H1 (cell line): ENCODE measurements around the gene KRTAP10-2. TPM values are rescaled to one million over a fixed set of nuclear protein-coding genes. Genes with fewer than 3 reads are reported as not detected.

ENCODE experiments used
- CTCF ChIA-PET: fragments of 300-600 bp; sonication (Branson Sonifier 250); formaldehyde crosslinking; loops from one replicate; lab custom pipeline; 2021; ENCODE audit not compliant: partially characterized antibody; lab: Charles Lee
- POLR2A ChIA-PET: fragments of 300-600 bp; sonication (Branson Sonifier 250); formaldehyde crosslinking; loops from one replicate; lab custom pipeline; 2021; ENCODE audit warnings: inconsistent platforms; ENCODE audit not compliant: partially characterized antibody; lab: Charles Lee
- DNase-seq, 2 experiments: peaks; one replicate each; pipeline versions ENCODE4 v3.0.0 to v3.0.0-alpha.2; 2010 to 2022; ENCODE audit warnings: low spot score in 2 of 2, low read depth in 1 of 2, mixed read lengths in 1 of 2
- FAIRE-seq: peaks from 2 replicates; lab custom pipeline; 2011; peaks lifted over from hg19 to GRCh38; lab: Jason Lieb, UNC
- H2AFZ ChIP-seq: 2 replicates; pipeline ENCODE4 v1.8.1; 2012; ENCODE audit warnings: low read length, inconsistent platforms
- H2AK5ac ChIP-seq: 2 replicates; pipeline ENCODE4 v1.6.1; 2013; ENCODE audit warnings: low read depth, low read length
- H2BK120ac ChIP-seq: replicated peaks from 2 replicates; pipeline ENCODE3; 2013; ENCODE audit warnings: low read depth, low read length, inconsistent platforms
- H2BK12ac ChIP-seq: 2 replicates; pipeline ENCODE4 v1.6.1; 2013; ENCODE audit warnings: low read depth, low read length
- H2BK15ac ChIP-seq: 2 replicates; pipeline ENCODE4 v1.6.1; 2013; ENCODE audit warnings: low read length
- H2BK20ac ChIP-seq: 2 replicates; pipeline ENCODE4 v1.6.1; 2013; ENCODE audit warnings: low read length
- H2BK5ac ChIP-seq: 2 replicates; pipeline ENCODE4 v1.6.1; 2013; ENCODE audit warnings: low read depth, low read length
- H3K14ac ChIP-seq: 2 replicates; pipeline ENCODE4 v1.6.1; 2013; ENCODE audit warnings: inconsistent platforms; ENCODE audit not compliant: insufficient read length
- H3K18ac ChIP-seq: 2 replicates; pipeline ENCODE4 v1.6.1; 2013; ENCODE audit warnings: low read length; ENCODE audit errors: extremely low read depth
- H3K23ac ChIP-seq: 2 replicates; pipeline ENCODE4 v1.6.1; 2013; ENCODE audit warnings: inconsistent platforms; ENCODE audit not compliant: insufficient read length
- H3K23me2 ChIP-seq: 2 replicates; pipeline ENCODE4 v1.6.1; 2013; ENCODE audit warnings: low read depth, low read length
- H3K27ac ChIP-seq: 2 replicates; pipeline ENCODE4 v1.6.1; 2011; ENCODE audit warnings: low read depth, low read length, inconsistent platforms
- H3K27me3 ChIP-seq, 4 experiments: replicated peaks in 1 of 4; 1 replicate in 1 of 4; 2 replicates in 3 of 4; pipeline versions ENCODE4 v1.6.1 to v1.8.1; 2011 to 2013; ENCODE audit warnings: low read length in 3 of 4, mild to moderate bottlenecking in 3 of 4, inconsistent platforms in 2 of 4, mixed read lengths in 2 of 4, moderate library complexity in 1 of 4; ENCODE audit not compliant: control insufficient read depth in 3 of 4, insufficient read depth in 3 of 4; ENCODE audit errors: extremely low read depth in 1 of 4
- H3K36me3 ChIP-seq, 4 experiments: 2 replicates each; pipeline versions ENCODE4 v1.6.1 to v1.8.1; 2011 to 2013; ENCODE audit warnings: mild to moderate bottlenecking in 4 of 4, low read length in 3 of 4, moderate library complexity in 2 of 4, control low read depth in 1 of 4, inconsistent platforms in 1 of 4; ENCODE audit not compliant: insufficient read depth in 4 of 4, control insufficient read depth in 2 of 4
- H3K4ac ChIP-seq: replicated peaks from 2 replicates; pipeline ENCODE3; 2013; ENCODE audit warnings: low read length, low read depth, mixed read lengths, inconsistent platforms; ENCODE audit not compliant: insufficient read length
- H3K4me1 ChIP-seq, 4 experiments: replicated peaks in 1 of 4; 1 replicate in 1 of 4; 2 replicates in 3 of 4; pipeline versions ENCODE4 v1.6.1 to v1.8.1; 2011 to 2013; ENCODE audit warnings: low read length in 3 of 4, inconsistent platforms in 2 of 4, mixed read lengths in 1 of 4; ENCODE audit not compliant: insufficient read depth in 4 of 4, control insufficient read depth in 3 of 4
- H3K4me2 ChIP-seq, 2 experiments: 2 replicates each; pipeline versions ENCODE4 v1.6.1 to v1.8.1; 2011 to 2013; ENCODE audit warnings: low read depth in 2 of 2, low read length in 2 of 2, control low read depth in 1 of 2, inconsistent platforms in 1 of 2, mild to moderate bottlenecking in 1 of 2; ENCODE audit not compliant: insufficient read depth in 1 of 2
- H3K4me3 ChIP-seq, 4 experiments: fragments of 200-600, 300-600 bp in 1 of 4; sonication (generic), shearing (Covaris generic), sonication (Bioruptor Twin) in 1 of 4; 2 replicates each; pipeline versions ENCODE4 v1.5.1 to v1.8.1; 2011 to 2016; ENCODE audit warnings: low read length in 4 of 4, low read depth in 3 of 4, control low read depth in 2 of 4, inconsistent platforms in 2 of 4, mild to moderate bottlenecking in 2 of 4, mixed read lengths in 1 of 4, moderate library complexity in 1 of 4; ENCODE audit not compliant: insufficient read depth in 2 of 4; ENCODE audit errors: extremely low read depth in 1 of 4
- H3K56ac ChIP-seq: replicated peaks from 2 replicates; pipeline ENCODE3; 2013; ENCODE audit warnings: low read depth, mild to moderate bottlenecking, mixed read lengths, low read length, inconsistent platforms; ENCODE audit not compliant: insufficient read length
- H3K79me1 ChIP-seq: 2 replicates; pipeline ENCODE4 v1.6.1; 2013; ENCODE audit warnings: low read depth, low read length, control low read depth
- H3K79me2 ChIP-seq, 2 experiments: 2 replicates each; pipeline versions ENCODE4 v1.6.1 to v1.8.1; 2012 to 2013; ENCODE audit warnings: low read length in 2 of 2, mild to moderate bottlenecking in 2 of 2, inconsistent platforms in 1 of 2; ENCODE audit not compliant: insufficient read depth in 2 of 2, control insufficient read depth in 1 of 2
- H3K9ac ChIP-seq, 4 experiments: replicated peaks in 1 of 4; 1 replicate in 1 of 4; 2 replicates in 3 of 4; pipeline versions ENCODE4 v1.6.1 to v1.8.1; 2011 to 2013; ENCODE audit warnings: low read depth in 3 of 4, low read length in 3 of 4, control low read depth in 2 of 4, mild to moderate bottlenecking in 2 of 4, moderate library complexity in 2 of 4, inconsistent platforms in 1 of 4; ENCODE audit errors: extremely low read depth in 1 of 4
- H3K9me3 ChIP-seq, 2 experiments: 2 replicates each; pipeline versions ENCODE4 v1.6.1 to v1.8.1; 2012 to 2013; ENCODE audit warnings: mild to moderate bottlenecking in 2 of 2, moderate library complexity in 2 of 2, control low read depth in 1 of 2, inconsistent platforms in 1 of 2, low read depth in 1 of 2, low read length in 1 of 2, mixed read lengths in 1 of 2; ENCODE audit not compliant: insufficient read depth in 2 of 2
- H4K20me1 ChIP-seq, 2 experiments: replicated peaks in 1 of 2; 2 replicates each; pipeline versions ENCODE3 to v1.8.1; 2011 to 2013; ENCODE audit warnings: inconsistent platforms in 2 of 2, low read length in 2 of 2, mild to moderate bottlenecking in 1 of 2; ENCODE audit not compliant: insufficient read depth in 2 of 2, control insufficient read depth in 1 of 2
- H4K5ac ChIP-seq: 2 replicates; pipeline ENCODE4 v1.6.1; 2013; ENCODE audit warnings: low read length, low read depth, mixed read lengths, inconsistent platforms; ENCODE audit not compliant: insufficient read length
- H4K8ac ChIP-seq: 2 replicates; pipeline ENCODE4 v1.8.0; 2013; ENCODE audit warnings: mild to moderate bottlenecking, moderate library complexity, low read length, inconsistent platforms; ENCODE audit not compliant: insufficient read depth; ENCODE audit errors: extremely low read depth
- H4K91ac ChIP-seq: replicated peaks from 2 replicates; pipeline ENCODE3; 2013; ENCODE audit warnings: low read length, mixed read lengths, inconsistent platforms; ENCODE audit not compliant: insufficient read length
- MAX ChIP-seq: IDR thresholded peaks from 2 replicates; pipeline ENCODE4 v1.6.1; 2012; ENCODE audit warnings: inconsistent platforms
- POLR2AphosphoS5 ChIP-seq: IDR thresholded peaks from 2 replicates; pipeline ENCODE4 v1.6.1; 2011; ENCODE audit warnings: low read depth, low read length
- SUZ12 ChIP-seq: fragments of 200-600 bp; sonication (generic); IDR thresholded peaks from 2 replicates; pipeline ENCODE4 v1.6.1; 2012; ENCODE audit warnings: mild to moderate bottlenecking, inconsistent platforms, low read length, moderate library complexity, mixed read lengths
- WGBS, 2 experiments: shearing (Covaris generic) in 1 of 2; methylation state at CpG; one replicate each; pipeline versions ENCODE4 v1.1.6 to v1.1.7; 2013 to 2015; ENCODE audit warnings: low lambda C conversion rate in 2 of 2, mixed read lengths in 2 of 2, inconsistent platforms in 1 of 2, low coverage in 1 of 2, missing lambda C conversion rate in 1 of 2; ENCODE audit not compliant: insufficient replicate concordance in 2 of 2, insufficient coverage in 1 of 2, insufficient read length in 1 of 2; ENCODE audit errors: extremely low coverage in 1 of 2, missing lambda C conversion rate in 1 of 2; 5-methylcytosine and 5-hydroxymethylcytosine counted together
- polyA plus RNA-seq, 7 experiments: library from polyadenylated mRNA; depleted of rRNA in 3 of 7; stranded (reverse) in 5 of 7; unstranded in 2 of 7; fragments of >200 nt in 5 of 7; fragments of 200-250 nt in 2 of 7; gene quantifications; 1 replicate in 5 of 7; 2 replicates in 1 of 7; 4 replicates in 1 of 7; pipeline versions ENCODE4 v1.2.1 to v1.2.3, GENCODE V29; 2011 to 2013; ENCODE audit warnings: missing spikeins in 2 of 7, mixed read lengths in 2 of 7
- total RNA-seq: library from RNA; stranded (reverse); fragmentation: NEBNext Ultra II Directional; extraction: Animal tissue kit (Norgen Biotek cat#: 25700); gene quantifications from 2 replicates; pipeline ENCODE4 v1.2.1, GENCODE V29; 2021

The KRTAP10-2 gene
- total and polyA plus RNA-seq, 2 of the 8 experiments (the other 6 are each of a cell fraction or from before 2014, with no cell fraction given): 0.11 TPM; not detected in 1

- CTCF ChIA-PET: interaction anchor here (0.7 to 2.3 kb wide), 9 partner anchors 10 to 273 kb away, joined by 3 to 17 read pairs (median 3); no protein-coding TSS in a partner anchor
- 0 out of 2 replicates have a peak, but pooled peaks have one; percentile 7 for TF ChIP-seq POLR2AphosphoS5
- TF ChIP-seq MAX: 0 out of 2 replicates have a peak, but pooled peaks have one; percentile 6
- no peak for TF ChIP-seq SUZ12
- no peak for DNase-seq
Measured at GRCh38 chr21:44520326-44521300, 30.7 kb downstream of the KRTAP10-2 start.

More at GRCh38 chr21:44520326-44521300, 30.7 kb downstream of the KRTAP10-2 start:
- Histone ChIP-seq H3K4me2 (no peak overlapping the region), H2BK120ac (no peak overlapping the region), H2BK12ac (no peak overlapping the region), H3K4ac (no peak overlapping the region), H3K36me3 (no peaks in the 10 kb centered on the region), H4K20me1 (no peaks in the 10 kb centered on the region), H3K79me2 (no peaks in the 10 kb centered on the region), H3K23ac (no peak overlapping the region), H3K4me1 (peaks cover 0 to 3% (median 0%) of the 10 kb centered on the region in 4 experiments; a peak in 1 of 7 replicates), H3K79me1 (peaks cover 3% of the 10 kb centered on the region; the same call in 1 of the 2 replicates), H2AFZ (no peak overlapping the region), H3K9ac (no peak overlapping the region), H3K14ac (no peak overlapping the region), H4K91ac (no peak overlapping the region), H3K18ac (no peak overlapping the region), H2BK20ac (no peak overlapping the region), H3K4me3 (no peak overlapping the region), H2AK5ac (no peak overlapping the region), H3K27me3 (peaks cover 0 to 3% (median 0%) of the 10 kb centered on the region in 4 experiments; a peak in 1 of 7 replicates), H3K27ac (no peak overlapping the region), H3K9me3 (peaks cover 0 to 15% of the 10 kb centered on the region in 2 experiments; a peak in 3 of 4 replicates), H2BK15ac (no peak overlapping the region), H2BK5ac (no peak overlapping the region), H4K8ac (no peak overlapping the region; the same call in 1 of the 2 replicates), H3K56ac (no peak overlapping the region), H3K23me2 (peaks cover 14% of the 10 kb centered on the region), H4K5ac (no peak overlapping the region)
- POLR2A ChIA-PET: interaction anchor here (1.1 to 1.6 kb wide), 6 partner anchors 10 to 192 kb away, joined by 3 to 7 read pairs (median 4); no protein-coding TSS in a partner anchor
- WGBS, 2 experiments: 86% methylated on average over 28 of the region's 31 CpGs; no CpG with 5 or more reads in 1 of the 2 experiments
- no peak for FAIRE-seq
